ENCODE results near the gene GCLC.
A peak's percentile ranks its signal among the peaks of the same experiment; 100 is the strongest.

The GCLC gene

GRCh38 chr6:53544217-53544469 lies 758 bp downstream of the GCLC start:
- Mint-ChIP-seq H3K27ac (peak overlapping the region; percentile 84), H3K4me3 (peak overlapping the region; percentile 94), H3K27me3 (no peaks in the 10 kb centered on the region), H3K9me3 (no peaks in the 10 kb centered on the region), H3K4me1 (peaks cover 42% of the 10 kb centered on the region), H3K36me3 (peaks cover 11% of the 10 kb centered on the region)
- DNase-seq (ENCODE audit: low spot score in 2 of 2) (no peak), ATAC-seq (ENCODE audit: low read depth) (no peak)

- Mint-ChIP-seq H3K27ac (peak overlapping the region; percentile 84), H3K36me3 (peaks cover 12% of the 10 kb centered on the region), H3K4me3 (peak overlapping the region; percentile 94), H3K9me3 (no peaks in the 10 kb centered on the region), H3K4me1 (peaks cover 42% of the 10 kb centered on the region), H3K27me3 (no peaks in the 10 kb centered on the region)
- ATAC-seq (ENCODE audit: low read depth) (no peak), DNase-seq (ENCODE audit: low spot score in 2 of 2) (no peak)
These were observed 1.3 kb downstream of the GCLC start for GRCh38 chr6:53543359-53544216.

GRCh38 chr6:53541900-53542299 lies 3.0 kb downstream of the GCLC start:
- no peaks in the 10 kb centered on the region for H3K27me3 Mint-ChIP-seq
- no peak overlapping the region for H3K4me3 Mint-ChIP-seq
- ATAC-seq (ENCODE audit: low read depth) (no peak), DNase-seq (ENCODE audit: low spot score in 2 of 2) (no peak)
- no peaks in the 10 kb centered on the region for H3K9me3 Mint-ChIP-seq
- peaks cover 12% of the 10 kb centered on the region for H3K36me3 Mint-ChIP-seq
- H3K27ac Mint-ChIP-seq, result no peak overlapping the region
- peaks cover 43% of the 10 kb centered on the region for H3K4me1 Mint-ChIP-seq

DNA sequence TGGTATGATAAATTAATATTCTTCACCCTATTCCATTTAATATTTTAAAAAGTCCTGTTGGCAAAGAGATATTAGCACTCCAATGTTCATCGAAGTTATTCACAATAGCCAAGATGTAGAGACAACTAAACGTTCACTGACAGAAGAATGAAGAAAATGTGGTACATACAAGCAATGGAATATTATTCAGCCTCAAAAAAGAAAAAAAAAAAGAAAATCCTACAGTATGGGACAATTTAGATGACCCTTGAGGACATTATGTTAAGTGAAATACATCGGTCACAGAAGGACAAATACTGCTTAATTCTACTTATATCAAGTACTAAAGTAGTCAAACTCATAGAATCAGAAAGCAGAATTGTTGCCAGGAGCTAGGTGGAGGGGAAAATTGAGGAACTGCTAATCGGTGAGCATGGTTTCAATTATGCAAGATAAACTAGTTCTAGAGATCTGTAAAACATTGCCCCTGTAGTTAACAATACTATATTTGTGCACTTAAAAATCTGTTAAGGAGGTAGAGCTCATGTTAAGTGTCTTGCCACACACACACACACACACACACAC lies 4.7 kb downstream of the GCLC start:
- no peak for ATAC-seq (ENCODE audit: low read depth)
- no peaks in the 10 kb centered on the region for H3K27me3 Mint-ChIP-seq
- peaks cover 15% of the 10 kb centered on the region for H3K36me3 Mint-ChIP-seq
- H3K4me3 Mint-ChIP-seq, result no peak overlapping the region
- H3K27ac Mint-ChIP-seq, result no peak overlapping the region
- H3K9me3 Mint-ChIP-seq, result no peaks in the 10 kb centered on the region
- no peak for DNase-seq (ENCODE audit: low spot score in 2 of 2)
- H3K4me1 Mint-ChIP-seq, result peaks cover 39% of the 10 kb centered on the region

DNA sequence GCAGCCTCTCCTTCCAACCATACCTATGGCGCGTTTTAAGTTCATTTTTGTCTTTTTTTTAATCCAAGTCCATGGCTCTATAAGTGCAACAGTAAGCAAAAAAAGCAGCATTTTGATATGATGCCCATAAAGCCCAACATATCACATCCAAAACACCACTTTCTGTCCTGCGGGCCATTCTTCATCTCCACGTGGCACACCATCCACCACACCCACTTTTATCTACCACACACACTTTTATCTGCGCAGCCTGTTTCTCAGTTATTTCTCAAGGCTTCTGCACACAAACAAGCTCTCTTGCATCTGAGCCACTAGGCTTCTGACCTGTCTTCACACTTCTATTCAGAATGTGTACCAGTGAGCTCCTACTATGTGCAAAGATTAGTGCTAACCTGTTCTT lies 5.3 kb downstream of the GCLC start:
- no peak for DNase-seq (ENCODE audit: low spot score in 2 of 2)
- Mint-ChIP-seq H3K36me3 (peaks cover 15% of the 10 kb centered on the region), H3K27me3 (no peaks in the 10 kb centered on the region), H3K27ac (no peak overlapping the region), H3K4me3 (no peak overlapping the region), H3K9me3 (no peaks in the 10 kb centered on the region), H3K4me1 (peaks cover 36% of the 10 kb centered on the region)
- ATAC-seq (ENCODE audit: low read depth), result no peak

GRCh38 chr6:53536561-53536960 lies 8.3 kb downstream of the GCLC start:
- H3K27me3 Mint-ChIP-seq, result no peaks in the 10 kb centered on the region
- peaks cover 15% of the 10 kb centered on the region for H3K36me3 Mint-ChIP-seq
- peaks cover 37% of the 10 kb centered on the region for H3K4me1 Mint-ChIP-seq
- ATAC-seq (ENCODE audit: low read depth) (no peak), DNase-seq (ENCODE audit: low spot score in 2 of 2) (no peak)
- no peaks in the 10 kb centered on the region for H3K9me3 Mint-ChIP-seq
- no peak overlapping the region for H3K27ac Mint-ChIP-seq
- H3K4me3 Mint-ChIP-seq, result no peak overlapping the region

GRCh38 chr6:53532942-53533341 lies 12.0 kb downstream of the GCLC start:
- Mint-ChIP-seq H3K9me3 (no peaks in the 10 kb centered on the region), H3K27me3 (no peaks in the 10 kb centered on the region), H3K27ac (no peak overlapping the region), H3K4me1 (peaks cover 30% of the 10 kb centered on the region), H3K4me3 (no peak overlapping the region), H3K36me3 (peaks cover 7% of the 10 kb centered on the region)
- DNase-seq (ENCODE audit: low spot score in 2 of 2) (no peak), ATAC-seq (ENCODE audit: low read depth) (no peak)

GRCh38 chr6:53532061-53532797 lies 12.7 kb downstream of the GCLC start:
- no peak overlapping the region for H3K27ac Mint-ChIP-seq
- H3K36me3 Mint-ChIP-seq, result peaks cover 7% of the 10 kb centered on the region
- ATAC-seq (ENCODE audit: low read depth), result no peak
- no peaks in the 10 kb centered on the region for H3K27me3 Mint-ChIP-seq
- no peak overlapping the region for H3K4me3 Mint-ChIP-seq
- H3K9me3 Mint-ChIP-seq, result no peaks in the 10 kb centered on the region
- peaks cover 35% of the 10 kb centered on the region for H3K4me1 Mint-ChIP-seq
- no peak for DNase-seq (ENCODE audit: low spot score in 2 of 2)

DNA sequence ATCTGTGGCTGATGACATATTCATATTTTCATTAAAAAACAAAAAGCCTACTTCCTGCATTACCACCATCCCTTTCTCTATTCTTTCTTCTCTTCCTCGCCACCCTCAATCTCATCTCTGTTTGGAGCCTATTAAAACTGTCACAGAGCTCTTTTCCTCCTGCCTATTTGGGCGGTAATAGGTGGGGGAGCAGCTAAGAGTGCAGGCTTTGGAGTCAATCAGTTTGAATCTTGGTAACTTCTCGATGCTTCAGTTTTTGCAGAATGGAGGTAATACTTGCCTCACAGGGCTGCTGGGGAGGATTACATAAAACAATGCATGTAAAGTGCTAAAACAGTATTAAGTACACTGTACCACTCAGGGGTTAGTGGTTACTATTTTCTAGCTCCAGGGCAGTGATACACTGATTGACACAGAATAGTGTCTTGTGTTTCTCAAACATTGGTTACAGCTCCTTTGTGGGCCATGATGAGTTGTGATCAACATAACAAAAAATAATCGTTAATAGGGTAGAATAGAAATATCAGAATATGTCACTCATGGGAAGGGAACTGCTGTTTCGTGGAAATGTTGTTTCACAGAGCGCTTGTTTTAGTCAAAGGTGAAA lies 14.0 kb downstream of the GCLC start:
- peaks cover 7% of the 10 kb centered on the region for H3K36me3 Mint-ChIP-seq
- no peak for ATAC-seq (ENCODE audit: low read depth)
- no peaks in the 10 kb centered on the region for H3K27me3 Mint-ChIP-seq
- no peak overlapping the region for H3K4me3 Mint-ChIP-seq
- H3K27ac Mint-ChIP-seq, result no peak overlapping the region
- H3K9me3 Mint-ChIP-seq, result no peaks in the 10 kb centered on the region
- H3K4me1 Mint-ChIP-seq, result peaks cover 32% of the 10 kb centered on the region
- DNase-seq (ENCODE audit: low spot score in 2 of 2), result no peak

GRCh38 chr6:53530346-53530745 lies 14.6 kb downstream of the GCLC start:
- no peak for ATAC-seq (ENCODE audit: low read depth)
- no peak overlapping the region for H3K27ac Mint-ChIP-seq
- DNase-seq (ENCODE audit: low spot score in 2 of 2), result no peak
- H3K4me3 Mint-ChIP-seq, result no peak overlapping the region
- peaks cover 3% of the 10 kb centered on the region for H3K36me3 Mint-ChIP-seq
- no peaks in the 10 kb centered on the region for H3K27me3 Mint-ChIP-seq
- H3K4me1 Mint-ChIP-seq, result peaks cover 28% of the 10 kb centered on the region
- no peaks in the 10 kb centered on the region for H3K9me3 Mint-ChIP-seq

DNA sequence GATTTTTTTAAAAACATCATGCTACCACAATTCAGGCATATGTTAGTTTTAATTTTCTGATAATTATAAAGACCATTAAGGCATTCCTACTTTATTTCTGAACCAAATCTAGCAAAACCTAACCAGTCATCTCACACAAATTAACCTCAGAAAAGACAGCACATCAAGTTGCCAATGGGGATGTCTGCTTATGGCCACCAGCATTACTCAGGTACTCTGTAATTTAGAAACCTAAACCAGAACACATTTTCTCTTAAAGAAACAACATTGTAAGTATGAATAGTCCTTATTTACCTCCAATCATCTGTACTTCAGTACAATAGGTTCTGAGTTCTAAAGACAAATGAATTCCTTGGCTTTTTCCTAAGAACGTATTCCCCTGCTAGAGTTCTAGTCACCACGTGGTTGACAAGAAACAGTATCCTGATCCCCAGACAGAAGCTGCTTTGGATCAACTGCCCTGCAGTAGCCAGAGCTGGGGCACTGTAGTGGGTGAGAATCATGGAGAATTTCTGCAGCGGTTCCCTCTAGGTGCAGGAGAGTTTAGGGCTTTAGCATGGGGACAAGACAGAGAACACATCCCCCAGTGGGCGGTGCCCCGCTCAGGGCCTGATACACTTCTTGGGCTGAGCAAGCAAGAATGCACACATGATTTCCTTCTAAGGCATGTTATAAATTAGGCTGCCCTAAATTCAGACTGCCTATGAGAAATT lies 15.4 kb downstream of the GCLC start:
- Mint-ChIP-seq H3K4me1 (peaks cover 27% of the 10 kb centered on the region), H3K27ac (no peak overlapping the region), H3K27me3 (no peaks in the 10 kb centered on the region), H3K4me3 (no peak overlapping the region), H3K36me3 (peaks cover 3% of the 10 kb centered on the region), H3K9me3 (no peaks in the 10 kb centered on the region)
- ATAC-seq (ENCODE audit: low read depth), result no peak
- no peak for DNase-seq (ENCODE audit: low spot score in 2 of 2)

DNA sequence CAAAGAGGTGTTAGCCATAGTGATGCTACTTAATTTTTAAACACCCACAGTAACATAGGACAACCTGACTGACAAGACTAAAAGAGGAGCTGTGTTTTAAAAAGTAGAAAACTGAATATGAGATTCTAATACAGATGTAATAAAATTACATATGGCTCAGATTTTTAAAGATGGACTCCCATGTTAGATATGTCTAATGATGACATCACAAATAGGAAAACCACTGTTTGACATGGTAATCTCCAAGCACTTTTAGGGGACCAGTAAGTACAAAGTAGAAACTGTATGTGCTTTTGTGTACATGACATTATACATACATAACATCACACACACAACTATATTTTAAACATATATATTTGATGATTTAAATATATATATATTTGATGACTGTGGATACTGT lies 16.8 kb downstream of the GCLC start:
- Mint-ChIP-seq H3K27me3 (no peaks in the 10 kb centered on the region), H3K4me1 (peaks cover 27% of the 10 kb centered on the region)

GRCh38 chr6:53527249-53527765 lies 17.6 kb downstream of the GCLC start:
- DNase-seq (ENCODE audit: low spot score in 2 of 2) (no peak), ATAC-seq (ENCODE audit: low read depth) (no peak)
- no peaks in the 10 kb centered on the region for H3K9me3 Mint-ChIP-seq
- no peak overlapping the region for H3K27ac Mint-ChIP-seq
- no peaks in the 10 kb centered on the region for H3K27me3 Mint-ChIP-seq
- peaks cover 3% of the 10 kb centered on the region for H3K36me3 Mint-ChIP-seq
- H3K4me3 Mint-ChIP-seq, result no peak overlapping the region
- peaks cover 20% of the 10 kb centered on the region for H3K4me1 Mint-ChIP-seq

More for the DNA sequence above, 16.8 kb downstream of the GCLC start:
- Mint-ChIP-seq H3K9me3 (no peaks in the 10 kb centered on the region), H3K27ac (no peak overlapping the region), H3K4me3 (no peak overlapping the region), H3K36me3 (peaks cover 3% of the 10 kb centered on the region)
- DNase-seq (ENCODE audit: low spot score in 2 of 2) (no peak), ATAC-seq (ENCODE audit: low read depth) (no peak)
